Activated CD8-positive, alpha-beta memory T cell treated with anti-CD3 and anti-CD28 coated beads, Interleukin-2, amount 50 U/mL, for 24 hours (primary cell): ENCODE results near the gene DPYSL3.
"Not testable (repeated sequence)": the region's sequence is repeated elsewhere in the genome, so short reads cannot be mapped to it uniquely, and the experiment has no call there.

ENCODE experiments used
- DNase-seq: peaks from one replicate; pipeline ENCODE4 v3.0.0-alpha.2; 2020; ENCODE audit errors: extremely low read depth

DPYSL3 gene

DNA sequence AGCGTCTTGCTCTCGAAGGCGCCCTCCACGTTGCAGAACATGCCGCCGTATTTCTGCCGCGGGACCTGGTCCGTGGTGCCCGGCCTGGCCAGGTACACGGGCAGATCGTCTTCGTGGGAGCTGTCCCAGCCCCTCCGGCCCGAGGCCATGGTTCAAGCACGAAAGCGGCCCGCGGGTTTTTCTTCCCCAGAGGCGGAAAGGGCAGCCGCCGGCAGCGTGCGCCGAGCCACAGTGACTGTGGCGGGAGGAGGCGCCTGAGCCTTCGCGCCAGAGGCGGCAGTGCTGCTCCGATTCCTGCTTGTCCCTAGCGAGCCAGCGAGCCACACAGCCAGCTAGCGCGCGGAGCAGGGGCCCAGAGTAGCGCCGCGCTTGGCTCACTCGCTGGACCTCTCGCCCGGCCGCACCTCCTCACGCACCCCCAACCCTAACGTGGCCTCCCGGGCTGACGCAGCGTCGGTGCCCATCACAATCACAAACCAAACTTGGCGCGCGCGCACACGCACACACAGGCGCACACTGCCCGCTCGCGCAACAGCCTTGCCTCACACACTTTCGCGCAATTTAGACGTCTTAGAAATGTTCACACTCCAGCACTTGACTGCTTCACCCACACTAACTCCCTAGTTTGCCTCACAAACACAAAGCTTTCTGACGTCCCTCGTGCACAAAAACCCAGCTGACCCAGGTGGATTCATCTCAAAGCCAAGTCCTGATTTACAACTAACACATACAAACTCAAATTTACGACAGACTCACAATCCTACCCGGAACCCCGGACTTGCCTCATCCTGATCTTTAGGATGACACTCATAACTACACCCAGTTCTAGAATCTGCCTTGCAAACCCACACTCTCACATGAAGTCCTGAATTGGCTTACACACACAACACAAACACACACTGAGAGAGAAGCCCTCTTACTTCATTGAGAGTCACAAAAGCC lies at the start of gene DPYSL3:
DPYSL3 (minus strand) TSS at position 359 of the 942 bp plus-strand sequence; CDS start at position 149, 210 bp downstream.
- no peak for DNase-seq

DNA sequence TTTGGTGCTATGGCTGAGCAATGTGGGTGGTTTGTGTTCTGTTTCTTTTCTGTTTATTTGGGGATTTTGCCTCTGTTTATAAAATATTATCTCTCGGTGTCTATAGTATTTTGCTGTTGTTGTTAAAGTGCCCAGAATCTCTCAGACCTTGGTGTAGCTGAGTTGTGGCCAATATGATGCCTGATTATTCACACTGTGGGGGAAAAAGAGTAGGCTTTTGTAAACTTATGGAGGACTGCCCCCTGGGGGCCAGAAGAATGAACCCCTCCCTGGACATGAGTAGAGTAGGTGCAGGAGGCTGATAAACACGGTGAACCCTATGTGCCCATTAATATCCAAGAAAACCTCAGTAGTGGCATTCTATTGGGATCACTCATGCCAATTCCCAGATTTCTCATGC lies 49.0 kb upstream of the DPYSL3 start:
- no peak for DNase-seq

DNA sequence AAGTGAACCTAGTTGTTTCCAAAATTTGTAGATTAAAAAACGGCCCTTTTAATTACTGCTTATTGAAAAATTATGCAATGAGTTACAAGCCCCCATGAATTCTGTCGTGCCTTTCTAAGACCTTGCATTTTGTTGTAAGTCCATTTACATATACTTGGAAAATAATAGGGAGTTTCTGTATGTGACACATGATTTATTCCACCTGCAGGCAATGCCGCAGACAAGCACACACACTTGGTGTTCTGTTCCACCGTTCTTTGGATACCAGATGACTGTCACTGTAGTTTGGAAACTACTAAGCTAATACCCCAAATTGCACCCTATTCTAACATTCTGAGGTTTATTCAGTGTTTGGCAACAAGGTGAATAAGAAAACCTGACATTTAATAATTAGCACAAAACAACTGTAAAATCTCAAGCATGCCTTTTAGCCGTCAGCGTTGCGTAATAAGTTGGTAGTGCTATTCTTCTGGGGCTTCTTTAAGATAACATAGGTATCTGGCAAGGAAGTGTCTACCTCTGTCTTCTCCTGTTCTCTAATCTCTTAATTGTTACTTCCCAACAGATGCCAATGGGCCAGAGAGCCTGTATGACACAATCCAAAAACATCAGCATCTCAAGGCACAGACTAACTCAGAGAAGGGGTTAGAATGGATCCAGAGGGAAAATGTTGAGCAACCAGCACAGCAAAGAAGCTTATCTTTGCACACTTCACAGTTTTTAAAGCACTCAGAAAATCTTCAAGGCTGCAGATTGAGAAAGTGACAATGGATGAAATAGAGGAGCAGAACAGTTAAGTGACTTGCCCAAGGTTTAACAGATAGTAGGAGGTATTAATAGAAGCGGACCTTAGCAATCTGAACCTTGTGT lies 48.2 kb upstream of the DPYSL3 start:
- DNase-seq: no peak

DNA sequence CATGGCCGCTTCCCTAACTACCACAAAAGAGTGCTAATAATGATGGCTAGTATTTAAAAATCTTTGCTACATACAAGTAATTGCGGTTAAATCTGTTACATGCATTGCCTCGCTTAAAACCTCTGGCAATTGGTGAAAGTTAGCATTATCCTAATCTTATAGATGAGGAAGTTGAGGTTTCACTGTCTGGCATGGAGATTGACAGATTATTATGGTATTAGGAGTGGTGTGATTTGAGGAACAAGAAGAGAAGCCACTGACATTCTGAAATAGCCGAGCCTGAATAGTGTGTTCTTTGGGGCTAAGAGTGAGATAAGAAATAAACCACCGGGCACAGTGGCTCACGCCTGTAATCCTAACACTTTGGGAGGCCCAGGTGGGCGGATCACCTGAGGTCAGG lies 45.3 kb upstream of the DPYSL3 start:
- no peak for DNase-seq

DNA sequence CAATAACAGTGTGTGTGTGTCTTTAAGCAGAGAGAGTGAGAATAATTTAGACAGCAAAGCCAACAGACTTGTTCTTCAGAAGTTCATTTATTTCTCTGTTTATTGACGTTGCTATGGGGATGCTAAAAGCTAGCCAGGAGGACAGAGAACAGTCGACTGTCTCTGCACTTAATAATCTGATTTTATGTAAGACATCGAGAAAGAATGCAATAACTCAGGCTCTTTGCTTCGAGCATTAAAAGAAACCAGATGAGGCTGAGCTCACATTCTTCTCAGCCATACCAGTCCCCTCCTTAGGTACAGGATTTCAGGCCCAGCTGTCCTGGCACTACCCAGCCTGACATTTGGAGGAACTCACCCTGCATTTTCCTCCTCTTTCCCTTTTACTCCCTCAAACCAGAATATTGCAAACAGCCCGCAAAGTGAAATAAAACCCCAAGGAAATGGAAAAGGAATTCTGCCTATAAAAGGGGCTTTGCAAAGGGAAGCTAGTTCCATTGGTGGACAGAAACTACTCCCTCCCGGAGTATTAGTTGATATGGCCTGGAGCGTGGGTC lies 44.5 kb upstream of the DPYSL3 start:
- DNase-seq: no peak

DNA sequence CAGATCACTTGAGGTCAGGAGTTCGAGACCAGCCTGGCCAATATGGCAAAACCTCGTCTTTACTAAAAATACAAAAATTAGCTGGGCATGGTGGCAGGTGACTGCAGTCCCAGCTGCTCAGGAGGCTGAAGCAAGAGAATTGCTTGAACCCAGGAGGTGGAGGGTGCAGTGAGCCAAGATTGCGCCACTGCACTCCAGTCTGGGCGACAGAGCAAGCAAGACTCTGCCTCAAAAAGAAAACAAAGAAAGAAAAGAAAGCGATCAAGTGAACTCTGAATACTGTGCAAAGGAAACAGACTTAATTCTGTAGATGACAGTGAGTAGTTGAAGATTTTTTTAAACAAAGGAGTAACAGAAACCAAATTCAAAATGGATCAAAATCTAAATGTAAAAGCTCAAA lies 43.9 kb upstream of the DPYSL3 start:
- DNase-seq: not testable (repeated sequence)

DNA sequence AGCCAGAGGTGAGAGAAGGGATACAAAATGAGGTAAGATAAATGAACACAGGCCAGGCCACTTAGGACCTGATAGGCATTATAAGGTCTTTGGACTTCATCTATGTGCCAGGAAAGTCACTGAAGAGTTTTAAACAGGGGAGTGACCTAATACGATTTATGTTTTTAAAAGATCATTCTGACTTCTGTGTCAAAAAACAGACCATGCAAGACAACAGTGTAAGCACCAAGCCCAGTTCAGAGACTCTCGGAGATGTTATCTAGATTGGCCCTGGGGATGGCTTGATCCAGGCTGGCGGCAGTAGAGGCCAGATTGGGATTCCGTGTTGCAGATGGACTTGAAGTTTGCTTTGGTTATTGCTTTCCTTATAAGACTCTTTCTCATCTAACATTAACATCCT lies 43.0 kb upstream of the DPYSL3 start:
- DNase-seq: no peak

DNA sequence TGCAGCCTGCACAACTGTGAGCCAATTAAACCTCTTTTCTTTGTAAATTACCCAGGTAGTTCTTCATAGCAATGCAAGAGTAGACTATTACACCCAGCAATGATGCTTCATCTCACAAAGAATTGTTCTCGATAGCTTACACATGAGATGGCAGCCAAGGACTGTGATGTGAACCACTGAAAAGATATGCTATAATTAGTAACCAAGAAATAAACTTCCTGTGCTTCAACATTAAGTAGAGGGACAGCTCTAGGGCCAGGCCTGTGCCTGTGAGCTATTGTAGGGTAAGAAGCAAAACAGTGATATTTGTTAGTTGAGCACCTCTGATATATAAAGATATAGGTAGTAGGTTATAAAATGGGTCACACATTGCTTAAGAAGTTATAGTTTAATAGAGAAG lies 41.8 kb upstream of the DPYSL3 start:
- no peak for DNase-seq

DNA sequence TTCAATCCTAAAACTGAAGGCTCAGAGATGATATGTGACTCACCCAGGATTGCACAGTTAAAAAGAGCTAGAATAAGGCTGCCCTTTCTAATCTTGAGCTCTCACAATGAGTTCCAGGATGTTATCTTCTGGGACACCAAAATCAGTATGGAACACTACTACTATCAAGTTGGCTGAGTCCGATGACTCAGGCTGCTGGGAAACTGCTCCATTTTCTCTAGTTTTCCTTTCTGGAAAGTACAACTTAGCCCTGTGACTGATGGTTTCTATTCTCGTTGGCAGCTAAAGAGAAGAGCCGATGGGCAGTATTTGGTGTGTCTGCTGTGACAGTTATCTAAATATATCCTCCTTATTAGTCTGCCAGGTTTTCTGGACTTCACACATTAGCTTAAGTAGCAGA lies 37.9 kb upstream of the DPYSL3 start:
- no peak for DNase-seq

DNA sequence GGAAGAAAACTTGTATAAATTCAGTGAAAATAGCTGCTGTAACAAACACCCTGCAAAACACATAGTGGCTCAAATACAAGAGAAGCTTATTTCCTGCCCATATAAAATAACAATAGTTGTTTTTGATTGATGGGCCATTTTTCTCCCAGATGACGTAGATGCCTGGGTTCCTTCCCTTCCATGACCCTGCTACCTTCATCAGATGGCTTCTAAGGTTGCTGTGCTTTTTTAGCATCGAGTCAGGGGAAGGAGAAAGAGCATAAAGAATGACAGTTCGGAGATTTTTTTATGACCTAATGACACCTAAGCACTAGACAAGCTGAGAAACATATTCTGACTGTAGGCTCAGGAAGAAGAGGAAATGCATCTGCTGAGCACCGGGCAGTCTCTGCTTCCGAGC lies 34.7 kb upstream of the DPYSL3 start:
- no peak for DNase-seq

DNA sequence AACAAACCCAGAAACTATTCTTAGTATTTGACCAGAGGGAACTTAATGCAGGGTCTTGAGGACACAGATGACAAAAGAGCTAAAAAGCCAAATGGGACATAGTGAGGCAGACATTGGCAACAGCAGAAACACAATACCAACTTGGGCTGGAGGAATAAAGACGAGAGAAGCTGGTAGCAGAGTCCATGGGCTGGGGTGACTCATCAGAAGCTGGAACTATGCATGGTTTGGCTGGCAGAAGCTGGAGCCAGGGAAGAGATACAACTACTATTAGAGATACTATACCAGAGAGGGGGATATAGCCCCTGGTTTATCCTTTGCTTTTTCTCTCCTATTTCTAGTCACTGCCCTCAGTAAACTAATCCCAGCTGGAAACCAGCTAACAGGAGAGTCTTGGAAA lies 29.2 kb upstream of the DPYSL3 start:
- no peak for DNase-seq

DNA sequence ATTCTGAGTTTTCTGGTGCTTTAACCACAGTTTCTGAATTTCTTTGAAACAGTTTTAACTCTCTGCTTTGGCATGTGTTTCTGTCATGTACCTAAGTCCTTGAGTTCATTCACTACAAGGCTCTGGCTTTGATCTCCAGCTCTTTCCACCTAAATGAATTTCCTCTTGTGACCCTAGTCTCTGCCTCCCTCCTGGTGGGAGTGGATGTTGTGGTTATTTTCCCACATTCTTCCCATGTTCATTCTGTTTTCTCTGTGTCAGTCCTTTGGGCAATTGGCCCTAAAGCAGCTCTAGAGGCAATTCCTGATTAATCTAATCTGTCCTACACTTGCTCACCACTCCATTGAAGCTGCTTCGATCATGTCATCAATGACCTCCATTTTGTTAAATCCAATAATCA lies 28.4 kb upstream of the DPYSL3 start:
- no peak for DNase-seq

DNA sequence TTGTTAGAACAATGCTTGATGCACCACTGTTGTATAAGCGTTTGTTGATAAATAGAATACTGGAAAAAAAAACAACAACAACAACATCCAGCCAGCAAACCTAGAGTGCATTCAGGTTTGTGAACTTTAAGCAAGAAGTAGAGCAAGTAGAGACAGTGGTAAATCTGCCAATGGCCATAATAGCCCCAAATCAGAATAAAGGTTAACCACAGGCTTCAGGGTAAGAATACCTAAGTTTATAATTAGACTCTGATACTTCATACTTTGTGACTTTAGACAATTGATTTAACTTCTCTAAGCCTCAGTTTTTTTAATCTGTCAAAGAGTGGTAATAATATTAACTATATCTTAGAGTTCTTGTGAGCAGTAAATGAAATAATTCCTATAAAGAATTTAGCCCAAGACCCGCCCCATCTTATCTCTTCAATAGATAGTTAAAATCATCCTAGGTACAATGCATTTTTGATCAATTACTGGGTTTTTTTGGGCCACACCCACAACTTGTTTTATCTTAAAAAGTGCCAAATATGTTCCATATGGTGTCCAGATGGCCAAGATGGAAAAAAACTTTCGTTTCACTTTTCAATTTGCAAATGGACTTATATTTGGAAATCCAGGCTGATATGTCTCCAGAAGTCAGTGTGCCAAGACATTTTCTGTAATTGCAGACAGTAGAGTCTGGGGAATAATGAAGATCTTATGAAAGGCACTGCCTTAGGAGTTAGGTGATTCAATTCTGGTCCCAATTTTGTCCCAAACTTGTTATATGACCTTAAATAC lies 24.5 kb upstream of the DPYSL3 start:
- DNase-seq: no peak

DNA sequence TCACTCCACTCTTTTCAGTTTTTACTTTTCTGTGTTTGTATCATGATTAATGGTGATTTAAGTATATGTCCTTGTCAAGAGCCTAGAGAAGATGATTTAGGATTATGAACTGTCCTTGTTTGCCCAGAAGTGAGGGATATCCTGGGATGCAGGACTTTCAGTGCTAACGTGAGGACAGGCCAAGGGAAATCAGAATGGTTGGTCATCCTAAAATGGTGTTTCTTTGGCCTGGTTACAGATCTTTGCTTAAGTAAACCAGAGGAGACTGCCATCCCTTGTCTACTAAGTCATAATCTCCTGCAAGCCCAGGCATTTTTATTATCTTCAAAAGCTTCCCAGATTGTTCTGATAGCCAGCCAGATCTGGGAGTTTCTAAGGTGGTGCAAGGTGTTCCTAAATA lies 22.3 kb upstream of the DPYSL3 start:
- DNase-seq: no peak

DNA sequence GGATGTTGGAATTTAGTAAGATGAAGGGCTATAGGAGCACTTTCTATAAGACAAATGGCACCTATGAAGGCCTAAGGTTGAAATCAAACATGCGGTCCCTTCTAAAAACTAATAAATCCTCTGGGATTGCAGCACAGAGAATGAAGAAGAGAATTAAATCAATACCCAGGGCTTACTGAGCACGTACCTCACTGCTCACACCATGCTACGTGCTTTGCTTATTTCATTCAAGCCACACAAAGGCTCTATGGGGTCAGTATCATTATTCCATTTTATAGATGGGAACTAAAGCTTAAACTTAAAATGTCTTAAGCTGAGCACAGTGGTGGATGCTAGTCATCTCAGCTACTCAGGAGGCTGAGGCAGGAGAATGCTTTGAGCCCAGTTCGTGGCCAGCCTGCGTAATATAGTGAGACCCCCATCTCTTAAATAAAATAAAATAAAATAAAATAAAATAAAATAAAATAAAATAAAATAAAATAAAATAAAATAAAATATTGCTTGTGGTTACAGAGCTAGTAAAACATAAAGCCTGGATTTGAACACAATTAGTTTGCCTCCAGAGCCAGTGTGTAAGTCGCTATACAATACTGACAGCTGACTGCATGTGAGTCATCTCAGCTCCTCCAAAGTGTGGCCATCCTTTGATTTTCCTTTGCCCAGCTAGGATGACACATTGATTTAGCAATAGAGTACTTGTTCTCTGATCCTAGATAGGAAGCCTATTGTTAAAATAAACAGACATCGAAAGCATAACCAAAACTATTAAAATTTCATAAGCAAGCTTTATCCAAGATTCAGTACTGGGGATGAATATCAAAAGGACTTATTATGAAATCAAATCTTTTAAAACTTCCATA lies 20.9 kb upstream of the DPYSL3 start:
- DNase-seq: no peak

DNA sequence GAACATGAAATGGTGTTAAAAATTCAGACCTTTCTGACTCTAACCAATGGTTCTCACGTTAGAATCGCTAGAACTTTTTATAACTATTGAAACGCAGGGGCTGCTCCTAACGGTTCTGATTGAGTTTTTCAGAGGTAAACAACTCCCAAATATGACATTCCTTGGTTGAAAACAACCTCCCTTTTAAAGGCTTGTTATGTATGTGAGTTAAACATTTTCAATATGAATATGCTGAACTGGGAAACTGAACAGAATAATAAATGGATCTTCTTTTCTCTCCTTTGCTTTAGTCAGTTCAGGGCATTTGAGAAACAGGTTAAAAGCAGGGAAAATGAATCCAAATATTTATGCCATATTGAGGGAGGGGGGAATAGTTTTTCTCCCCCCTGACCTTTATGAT lies 13.2 kb upstream of the DPYSL3 start:
- DNase-seq: no peak

DNA sequence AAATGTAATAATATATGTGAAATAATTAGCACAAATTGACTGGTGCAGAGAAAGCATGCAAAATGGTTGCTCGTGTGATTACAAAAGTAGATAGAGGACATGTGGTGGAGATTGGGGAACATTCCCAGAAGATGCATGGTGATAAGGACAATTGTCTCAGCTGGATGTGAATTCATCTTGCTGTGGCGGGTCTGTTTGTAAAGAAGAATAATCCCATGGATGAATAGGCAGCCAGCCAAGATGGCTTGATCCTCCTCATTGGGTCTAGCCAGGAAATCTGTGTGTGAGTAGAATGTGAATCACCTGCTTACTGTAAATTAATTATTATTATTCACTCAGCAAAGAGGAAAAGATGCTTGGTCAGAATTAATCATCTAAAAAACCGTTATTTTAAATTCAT lies 12.6 kb upstream of the DPYSL3 start:
- no peak for DNase-seq

DNA sequence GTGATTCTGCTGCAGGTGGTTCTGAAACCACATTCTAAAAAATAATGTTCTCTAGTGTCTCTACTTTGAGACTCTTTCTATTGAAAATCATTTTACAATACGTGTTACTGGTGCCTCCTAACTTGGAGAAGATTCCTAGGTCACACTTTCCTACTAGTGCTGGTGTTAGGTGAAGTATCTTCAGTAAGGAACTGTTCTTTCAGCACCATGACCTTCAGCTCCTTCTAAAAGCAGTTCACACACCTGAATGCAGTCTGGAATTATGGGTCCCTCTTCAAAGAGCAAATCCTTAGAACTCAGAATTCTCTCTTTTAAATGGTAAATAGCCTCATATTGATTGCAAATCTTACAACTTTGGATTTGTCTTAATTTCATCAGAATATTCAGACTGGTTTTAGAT lies 10.6 kb upstream of the DPYSL3 start:
- DNase-seq: no peak

DNA sequence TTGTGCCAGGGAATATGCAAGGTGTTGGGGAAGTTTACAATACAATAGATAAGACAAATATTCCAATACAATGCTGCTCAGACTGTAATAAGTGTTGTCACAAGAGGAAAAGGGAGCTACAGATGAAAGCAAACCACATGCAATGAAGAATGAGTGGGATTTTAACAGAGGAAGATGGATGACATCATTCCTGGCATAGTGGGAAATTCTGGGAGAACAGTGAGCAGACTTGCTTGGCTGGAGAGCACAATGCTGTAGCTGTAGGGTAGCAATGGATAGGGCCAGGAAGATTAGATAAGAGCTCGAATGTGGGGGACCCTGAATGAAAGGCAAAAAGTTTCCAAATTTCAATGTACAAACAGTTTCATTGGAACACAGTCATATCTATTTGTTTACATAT lies 9.5 kb upstream of the DPYSL3 start:
- no peak for DNase-seq

DNA sequence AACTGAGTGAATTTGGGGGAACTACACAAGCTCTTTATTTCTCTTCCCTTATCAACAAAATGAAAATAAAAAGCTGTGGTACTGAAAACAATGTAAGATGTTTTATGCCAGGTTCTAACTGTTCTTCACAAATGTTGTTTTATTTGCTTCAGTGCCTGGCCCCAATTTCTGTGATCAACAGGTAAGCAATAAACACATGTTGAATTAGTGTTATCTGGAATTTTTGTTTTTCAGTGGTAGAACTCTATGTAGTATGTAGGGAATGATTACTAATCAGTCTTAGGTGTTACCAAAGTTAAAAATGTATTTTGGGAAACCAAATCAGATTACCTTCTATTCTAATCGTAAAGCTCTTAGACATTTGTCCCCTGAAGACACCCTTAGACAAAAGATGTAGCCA lies 7.5 kb upstream of the DPYSL3 start:
- DNase-seq: no peak

DNA sequence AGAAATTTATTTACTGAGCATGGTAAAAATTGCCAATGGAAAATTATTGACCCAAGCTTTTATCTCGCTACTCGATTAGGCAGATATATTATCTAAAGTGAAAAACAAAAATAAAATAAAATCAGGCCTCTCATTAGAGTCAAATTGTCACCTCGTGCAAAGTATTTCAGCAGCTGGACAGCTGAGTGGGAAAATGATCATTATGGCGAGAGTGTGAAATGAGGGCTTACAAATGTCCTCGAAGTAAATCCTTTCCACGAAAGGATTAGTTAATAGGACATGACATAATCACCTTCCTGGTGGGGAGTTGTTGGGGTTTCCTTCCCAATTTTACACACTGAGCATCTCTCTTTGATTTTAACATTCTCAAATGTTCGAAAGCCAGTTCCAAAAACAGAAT lies 5.4 kb upstream of the DPYSL3 start:
- no peak for DNase-seq
